Liver (tissue), 3 donors: ENCODE results near the gene TTF2.

Source experiments
- CTCF ChIP-seq: fragments of 150-350 bp; IDR thresholded peaks from 2 replicates; pipeline ENCODE4 v1.5.1; 2017; ENCODE audit warnings: improper control_type of control experiment, low read depth, low read length; ENCODE audit not compliant: missing input control
- EGR1 ChIP-seq, 2 donors: IDR thresholded peaks; 2 replicates each; pipeline ENCODE4 v1.6.1; 2016 to 2018; ENCODE audit warnings: antibody characterized with exemption in 2 of 2, low read depth in 2 of 2
- JUND ChIP-seq, 2 donors: IDR thresholded peaks; 2 replicates each; pipeline ENCODE4 v1.6.1; 2016; ENCODE audit warnings: antibody characterized with exemption in 2 of 2
- MAX ChIP-seq: IDR thresholded peaks from 2 replicates; pipeline ENCODE4 v1.6.1; 2016; ENCODE audit warnings: antibody characterized with exemption
- RAD21 ChIP-seq, 2 donors: IDR thresholded peaks; 2 replicates each; pipeline ENCODE4 v1.6.1; 2016; ENCODE audit warnings: antibody characterized with exemption in 2 of 2, mild to moderate bottlenecking in 2 of 2
- REST ChIP-seq: IDR thresholded peaks from 2 replicates; pipeline ENCODE4 v1.6.1; 2016; ENCODE audit warnings: antibody characterized with exemption, mild to moderate bottlenecking
- TAF1 ChIP-seq: conservative IDR thresholded peaks from 2 replicates; pipeline ENCODE4 v1.6.1; 2016; ENCODE audit warnings: antibody characterized with exemption, mild to moderate bottlenecking
- donor health status: healthy.
- donor health status: healthy.

- no peak for TF ChIP-seq EGR1 (IDR thresholded peaks at IDR 0.05; ENCODE audit: low read depth in 2 of 2)
- TF ChIP-seq CTCF: no peak
- TF ChIP-seq JUND (IDR thresholded peaks at IDR 0.05): no peak
- TF ChIP-seq TAF1: no peak
- no peak for TF ChIP-seq RAD21 (IDR thresholded peaks at IDR 0.05)
- TF ChIP-seq MAX: no peak
- TF ChIP-seq REST: no peak
Observed at GRCh38 chr1:117014209-117014608, 45.9 kb upstream of the TTF2 start.
